GM19025 (cell line): ENCODE measurements around the gene PACRG.

Experiments
- ATAC-seq: cut with Tn5 transposase; IDR thresholded peaks from one replicate; pipeline ENCODE4 v1.9.1; 2021; ENCODE audit warnings: mild to moderate bottlenecking, low read depth, moderate library complexity; ENCODE audit not compliant: unreplicated experiment

Gene PACRG

DNA sequence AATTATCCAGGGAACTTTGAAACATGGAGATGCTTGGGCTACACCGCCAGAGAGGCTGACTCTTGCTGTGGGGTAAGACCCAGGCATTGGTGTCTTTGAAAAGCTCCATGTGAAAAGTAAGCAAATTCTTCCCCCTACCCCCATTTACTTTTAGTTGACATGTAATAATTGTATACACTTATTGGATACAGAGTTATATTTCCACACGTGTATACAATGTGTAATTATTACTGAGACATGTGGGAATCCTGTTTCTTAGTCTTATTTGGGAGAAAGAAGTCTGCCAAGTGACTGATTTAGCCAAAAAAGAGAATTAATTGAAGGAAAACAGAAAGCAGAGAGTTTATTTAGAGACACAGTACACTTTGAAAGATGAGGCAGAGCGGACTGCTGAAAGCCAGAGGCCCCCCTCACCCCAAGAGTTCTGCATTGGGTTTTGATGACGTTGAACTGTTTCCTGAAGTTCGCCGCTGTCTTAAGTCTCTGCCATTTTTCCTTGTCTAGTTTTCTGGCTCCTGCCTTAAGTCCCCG, 193.8 kb downstream of the PACRG start:
- ATAC-seq, result no peak

DNA sequence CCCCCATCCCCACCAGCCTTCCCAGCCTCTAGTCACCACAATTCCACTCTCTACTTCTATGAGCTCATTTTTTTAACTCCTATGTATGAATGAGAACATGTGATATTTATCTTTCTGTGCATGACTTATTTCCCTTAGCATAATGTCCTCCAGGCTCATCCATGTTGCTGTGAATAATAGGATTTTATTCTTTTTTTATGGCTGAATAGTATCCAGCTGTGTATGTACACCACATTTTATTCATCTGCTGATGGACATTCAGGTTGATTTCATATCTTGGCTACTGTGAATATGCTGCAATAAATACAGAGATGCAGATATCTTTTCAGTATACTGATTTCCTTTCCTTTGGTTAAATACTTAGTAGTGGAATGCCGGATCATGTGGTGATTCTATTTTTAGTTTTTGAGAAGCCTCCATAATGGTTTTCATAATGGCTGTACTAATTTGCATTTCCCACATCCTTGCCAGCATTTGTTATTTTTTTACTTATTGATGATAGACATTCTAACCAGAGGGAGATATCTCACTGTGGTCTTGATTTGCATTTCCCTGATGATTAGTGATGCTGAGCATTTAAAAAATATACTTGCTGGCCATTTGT, 194.9 kb downstream of the PACRG start:
- no peak for ATAC-seq

DNA sequence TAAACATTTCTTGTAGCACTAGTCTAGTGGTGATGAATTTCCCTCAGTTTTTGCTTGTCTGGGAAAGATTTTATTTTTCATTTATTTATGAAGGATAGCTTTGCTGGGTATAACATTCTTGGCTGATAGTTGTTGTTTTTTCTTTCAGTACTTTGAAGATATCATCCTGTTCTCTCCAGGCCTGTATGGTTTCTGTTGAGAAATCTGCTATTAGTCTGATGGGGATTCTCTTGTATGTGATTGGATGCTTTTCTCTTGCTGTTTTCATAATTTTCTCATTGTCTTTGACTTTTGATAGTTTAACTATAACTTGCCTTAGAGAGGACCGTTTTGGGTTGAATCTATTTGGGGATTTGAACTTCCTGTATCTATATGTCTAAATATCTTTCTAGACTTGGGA, 207.1 kb downstream of the PACRG start:
- ATAC-seq, result no peak

DNA sequence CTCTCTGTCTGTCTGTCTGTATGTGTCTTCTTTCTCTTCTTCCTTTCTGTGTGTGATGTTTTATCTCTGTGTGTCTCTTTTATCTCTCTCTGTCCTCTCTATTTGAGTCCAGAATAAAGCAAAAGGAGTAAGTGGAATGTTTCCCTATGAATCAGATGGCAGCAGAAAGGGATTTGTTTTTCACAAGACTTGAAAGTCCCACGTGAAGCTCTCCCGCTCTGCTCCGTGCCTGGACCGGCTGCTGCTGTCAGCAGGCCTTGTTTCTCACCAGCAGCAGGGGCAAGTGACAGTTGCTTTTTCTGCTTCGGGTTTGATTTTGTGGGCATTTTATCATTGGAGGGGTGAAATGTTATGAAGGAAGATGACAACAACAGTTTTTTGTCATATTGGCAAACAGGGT, 212.7 kb downstream of the PACRG start:
- ATAC-seq, result no peak

DNA sequence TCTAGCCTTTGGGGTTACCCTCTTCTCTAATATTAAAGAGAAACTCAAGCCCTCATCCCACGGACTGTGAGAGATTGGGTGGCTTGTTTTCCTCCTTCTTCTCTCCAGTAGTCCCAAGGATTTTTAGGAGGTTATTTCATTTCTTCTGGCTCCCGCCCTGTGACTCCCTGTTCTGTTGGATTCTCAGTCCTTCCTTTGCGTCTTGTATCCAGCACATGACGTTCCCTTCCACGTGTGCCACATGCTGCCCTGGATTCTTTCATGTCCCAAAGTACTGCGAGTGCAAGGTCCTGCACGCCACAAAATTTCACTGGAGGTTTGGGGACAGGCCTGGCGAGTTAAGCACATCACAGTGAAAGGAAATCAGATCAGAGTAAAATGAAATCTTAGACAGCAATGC, 213.4 kb downstream of the PACRG start:
- ATAC-seq, result no peak

DNA sequence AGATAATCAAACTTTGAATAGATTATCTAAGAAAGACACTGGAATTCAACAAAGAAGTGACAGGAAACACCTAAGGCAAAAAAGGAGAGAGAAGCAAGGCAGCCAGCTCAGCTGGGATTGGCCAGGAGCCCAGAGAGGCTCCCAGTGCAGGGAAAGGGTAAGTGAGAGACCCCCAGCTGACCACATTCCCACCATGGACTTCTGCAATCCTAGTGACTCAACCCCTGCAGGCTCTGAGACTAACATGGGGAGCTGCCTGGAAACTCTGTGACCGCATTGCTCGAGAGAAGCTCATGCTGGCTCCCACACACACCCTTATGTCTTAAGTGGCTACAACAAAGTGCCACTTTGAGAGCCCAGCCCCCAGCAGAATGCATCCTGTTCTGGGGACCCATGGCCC, 215.1 kb downstream of the PACRG start:
- no peak for ATAC-seq

DNA sequence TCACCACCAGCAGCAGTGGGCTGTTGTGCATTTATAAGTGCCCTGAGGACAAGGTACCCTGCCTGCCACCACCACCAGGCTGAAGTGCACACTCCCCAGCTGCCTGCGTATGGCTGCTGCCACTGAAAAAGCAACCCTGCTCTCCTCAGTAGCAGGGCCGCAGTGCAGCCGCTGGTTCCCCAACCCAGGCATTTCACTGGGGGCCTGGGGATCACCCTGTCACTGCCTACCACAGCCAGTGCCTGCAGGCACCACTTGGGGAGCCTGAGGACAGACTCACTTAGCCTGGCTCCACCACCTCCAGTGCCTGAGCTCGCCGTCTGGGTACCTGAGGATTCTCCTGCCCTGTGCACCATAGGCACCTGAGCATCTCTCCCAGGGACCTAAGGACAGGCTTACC, 215.6 kb downstream of the PACRG start:
- no peak for ATAC-seq

DNA sequence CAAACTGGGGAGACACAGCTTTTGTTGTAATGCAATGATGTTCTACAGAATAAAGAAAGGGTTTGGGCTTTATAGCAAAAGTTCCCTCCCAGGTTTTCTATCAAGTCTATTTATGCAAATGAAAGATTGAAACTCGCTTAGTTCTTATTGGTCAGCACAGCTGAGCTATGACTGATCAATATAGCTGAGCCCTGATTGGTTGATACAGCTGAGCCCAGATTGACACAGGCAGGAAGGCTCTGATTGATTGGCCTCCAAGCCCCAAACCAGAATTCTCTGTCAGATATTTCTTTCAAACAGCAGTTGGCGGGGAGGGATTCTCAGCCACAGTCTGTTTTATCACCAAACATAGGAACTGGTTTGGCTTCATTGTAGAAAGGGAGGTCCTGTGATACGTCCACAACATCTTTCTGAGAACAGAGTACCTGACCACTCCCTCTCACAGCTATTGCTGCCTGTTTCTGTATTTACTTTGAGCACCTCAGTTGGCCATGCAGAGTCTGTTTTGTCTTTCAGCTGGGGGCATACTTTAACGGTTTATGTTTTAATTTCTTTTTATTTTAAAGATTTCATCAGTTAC, 223.5 kb downstream of the PACRG start:
- ATAC-seq, result no peak

DNA sequence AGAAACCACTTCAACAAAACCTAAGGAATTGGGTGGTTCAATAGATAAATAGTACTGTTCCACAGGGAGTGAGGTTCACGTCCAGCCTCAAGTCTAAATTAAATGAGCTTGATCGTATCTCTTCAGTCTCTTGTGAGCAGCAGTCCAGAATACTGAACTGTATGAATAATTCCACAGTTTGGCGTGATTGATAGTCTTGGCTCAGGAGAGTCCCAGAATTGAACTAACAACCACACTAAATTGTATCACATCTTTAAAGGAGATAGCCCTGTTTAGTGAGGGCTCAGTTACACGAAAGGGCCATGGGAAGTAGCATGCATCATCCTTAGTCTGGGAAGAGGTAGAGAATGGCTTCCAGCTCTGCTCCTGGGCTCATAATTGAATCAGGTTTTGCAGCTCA, 224.6 kb downstream of the PACRG start:
- ATAC-seq, result no peak

DNA sequence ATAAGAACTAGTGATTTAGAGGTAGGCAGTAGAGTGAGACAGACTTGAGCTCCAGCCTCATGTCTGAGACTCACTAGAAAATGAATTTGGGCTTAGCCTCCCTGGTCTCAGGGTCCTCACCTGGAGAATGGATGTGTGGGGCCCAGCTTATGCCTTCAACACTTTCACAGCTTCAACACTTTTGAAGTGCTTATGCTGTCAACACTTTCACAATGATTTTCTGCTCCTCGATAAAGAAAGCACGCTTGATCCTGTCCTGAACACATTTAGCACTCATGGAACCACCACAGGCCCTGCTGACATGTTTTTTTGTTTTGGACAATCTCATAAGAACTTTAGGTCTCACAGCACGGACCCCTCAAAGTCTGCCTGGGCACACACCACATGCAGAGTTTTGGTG, 229.3 kb downstream of the PACRG start:
- ATAC-seq, result no peak

DNA sequence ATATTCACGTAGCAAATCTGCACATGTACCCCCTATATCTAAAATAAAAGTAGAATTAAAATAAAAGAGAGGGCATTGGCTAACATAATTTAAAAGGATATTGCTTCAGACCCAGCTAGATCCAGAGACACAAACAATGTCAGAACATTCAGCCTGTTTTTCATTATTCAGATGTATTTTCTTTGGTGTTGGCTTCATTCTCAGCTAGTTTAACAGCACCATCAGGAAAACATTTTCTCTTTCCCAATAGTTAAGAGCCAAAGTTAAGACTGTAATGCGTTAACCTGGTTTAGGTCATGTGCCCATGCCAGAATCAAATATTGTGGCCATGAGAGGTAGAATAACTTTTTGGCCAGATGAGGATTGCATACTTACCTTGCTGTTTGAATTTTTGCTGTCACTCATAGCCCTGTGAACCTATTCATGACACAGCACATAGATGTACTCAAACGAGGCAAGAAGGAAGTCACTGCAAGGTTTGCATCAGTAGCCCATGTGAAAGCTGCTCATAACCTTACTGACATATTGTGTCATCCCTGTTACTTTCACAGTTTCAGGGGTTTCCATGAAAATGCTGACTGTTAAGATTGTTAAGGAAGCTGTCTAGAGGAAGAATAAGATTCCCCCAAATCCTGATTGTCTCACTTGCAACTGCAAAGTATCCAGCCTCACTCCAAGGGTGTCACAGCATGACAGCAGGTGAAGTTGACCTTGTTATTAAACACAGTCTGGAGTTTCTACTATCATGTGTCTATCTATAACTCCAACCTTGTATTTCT, 233.1 kb downstream of the PACRG start:
- no peak for ATAC-seq

DNA sequence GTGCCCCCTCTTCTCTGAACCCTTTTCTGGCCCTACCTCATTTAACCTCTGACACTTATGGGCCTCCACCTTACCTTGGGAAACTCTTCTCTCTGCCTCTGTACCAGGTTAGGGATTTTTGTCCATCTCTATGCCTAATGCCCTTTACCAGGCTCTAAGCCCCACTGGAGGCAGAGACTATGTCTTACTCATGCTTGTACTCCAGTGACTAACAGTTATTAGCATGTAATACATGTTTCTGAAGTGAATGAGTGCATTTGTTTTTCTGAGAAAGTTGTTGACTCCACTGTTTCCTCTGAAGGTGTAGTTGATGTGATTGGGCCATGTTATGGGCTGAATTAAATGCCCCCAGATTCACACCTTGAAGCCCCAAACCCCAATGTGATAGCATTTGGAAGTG, 234.3 kb downstream of the PACRG start:
- no peak for ATAC-seq

DNA sequence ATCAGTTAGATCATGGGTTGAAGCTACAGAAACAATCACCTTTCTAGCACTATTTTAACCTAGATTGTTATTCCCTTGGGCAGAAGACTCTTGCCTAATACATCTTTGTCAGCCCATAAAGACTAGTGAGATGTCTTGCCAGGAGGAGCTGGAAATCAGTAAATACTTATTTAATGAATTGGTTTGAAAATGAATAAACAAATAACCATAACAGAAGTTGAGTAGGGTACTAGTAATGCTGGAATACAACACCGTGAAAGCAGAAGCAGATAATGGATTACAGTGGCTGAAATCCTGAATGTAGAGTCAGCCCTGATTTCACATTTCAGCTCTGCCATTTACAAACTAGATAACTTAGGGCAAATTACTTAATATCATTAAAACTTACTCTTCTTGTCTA, 236.1 kb downstream of the PACRG start:
- ATAC-seq, result no peak

DNA sequence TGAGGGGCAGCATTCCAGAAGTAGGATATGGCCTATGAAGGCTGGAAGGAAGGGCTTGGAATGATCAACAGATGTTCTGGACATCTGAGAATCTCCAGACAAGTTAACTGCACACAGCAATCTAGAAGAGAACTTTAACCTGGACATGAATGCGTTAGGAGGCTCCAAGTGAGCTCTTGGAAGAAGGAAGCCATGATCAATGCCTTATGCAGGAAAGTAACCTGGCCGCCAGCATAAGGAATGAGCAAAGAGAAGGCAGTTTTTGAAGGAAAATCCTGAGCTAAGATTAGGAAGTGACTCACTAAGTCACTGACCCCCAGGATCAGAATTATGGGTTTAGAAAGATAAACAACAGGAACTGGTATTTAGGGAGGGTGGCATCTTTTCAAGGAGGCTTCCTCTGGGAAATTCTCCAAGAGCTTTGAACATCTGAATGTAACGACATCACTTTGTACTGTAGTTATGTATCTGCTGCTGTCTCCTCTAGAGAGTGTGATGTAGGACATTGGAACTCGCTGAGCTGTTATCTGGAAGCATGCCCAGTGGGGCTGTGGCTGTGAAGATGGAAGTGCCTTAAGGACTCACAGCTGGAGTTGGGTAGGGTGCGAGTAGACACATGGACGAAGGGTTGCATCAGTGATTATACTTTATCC, 236.8 kb downstream of the PACRG start:
- ATAC-seq, result no peak

DNA sequence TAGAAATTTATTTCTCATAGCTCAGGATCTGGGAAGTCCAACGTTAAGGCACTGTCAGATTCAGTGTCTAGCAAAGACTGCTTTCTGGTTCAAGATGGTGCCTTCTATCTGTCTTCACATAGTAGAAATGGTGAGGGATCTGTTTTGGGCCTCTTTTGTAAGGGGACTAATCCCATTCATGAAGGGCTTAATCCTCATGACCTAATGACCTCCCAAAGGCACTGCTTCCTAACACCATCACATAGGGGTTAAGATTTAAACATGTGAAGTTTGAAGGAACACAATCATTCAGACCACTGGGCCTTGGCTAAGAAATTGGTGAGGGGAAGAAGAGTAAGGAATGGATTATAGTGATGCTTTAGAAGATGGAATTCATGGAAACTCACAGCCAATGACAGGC, 237.6 kb downstream of the PACRG start:
- no peak for ATAC-seq

DNA sequence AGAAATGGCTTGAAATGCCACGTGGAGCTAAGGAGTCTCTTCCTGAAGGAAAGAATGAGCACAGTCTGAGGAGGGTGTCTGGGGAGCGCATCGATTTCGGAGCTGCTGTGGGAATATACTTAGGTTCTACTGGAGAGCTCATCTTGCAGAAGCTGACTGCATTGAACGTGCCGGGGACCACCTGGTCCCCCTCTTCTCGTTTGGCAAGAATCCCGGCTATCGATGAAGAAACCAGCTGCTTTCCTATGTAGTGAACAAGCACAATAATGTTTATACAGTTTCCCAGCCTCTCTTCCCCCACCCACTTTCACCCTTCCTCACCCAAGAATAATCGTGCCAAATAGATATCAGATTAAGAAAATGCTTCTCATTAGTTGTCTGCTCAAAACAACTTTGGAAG, 242.5 kb downstream of the PACRG start:
- ATAC-seq, result no peak

DNA sequence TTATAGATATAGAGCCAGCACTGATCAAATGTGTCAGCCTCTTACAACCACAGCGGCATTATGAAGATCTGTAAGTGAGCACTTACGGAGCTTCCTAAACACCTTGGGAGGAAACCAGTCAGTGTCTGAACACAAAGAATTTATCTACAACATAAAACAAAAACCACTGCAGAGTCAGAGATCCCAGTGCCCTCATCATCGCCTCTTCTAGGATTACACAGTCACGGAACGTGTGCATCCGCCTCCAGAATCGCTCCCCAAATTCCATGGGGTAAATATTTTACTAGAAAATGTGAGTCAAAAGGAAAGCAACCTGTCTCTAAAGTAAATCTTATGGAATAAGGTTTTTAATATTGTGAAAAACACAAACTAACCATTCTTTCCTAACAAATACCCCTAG, 243.6 kb downstream of the PACRG start:
- no peak for ATAC-seq

DNA sequence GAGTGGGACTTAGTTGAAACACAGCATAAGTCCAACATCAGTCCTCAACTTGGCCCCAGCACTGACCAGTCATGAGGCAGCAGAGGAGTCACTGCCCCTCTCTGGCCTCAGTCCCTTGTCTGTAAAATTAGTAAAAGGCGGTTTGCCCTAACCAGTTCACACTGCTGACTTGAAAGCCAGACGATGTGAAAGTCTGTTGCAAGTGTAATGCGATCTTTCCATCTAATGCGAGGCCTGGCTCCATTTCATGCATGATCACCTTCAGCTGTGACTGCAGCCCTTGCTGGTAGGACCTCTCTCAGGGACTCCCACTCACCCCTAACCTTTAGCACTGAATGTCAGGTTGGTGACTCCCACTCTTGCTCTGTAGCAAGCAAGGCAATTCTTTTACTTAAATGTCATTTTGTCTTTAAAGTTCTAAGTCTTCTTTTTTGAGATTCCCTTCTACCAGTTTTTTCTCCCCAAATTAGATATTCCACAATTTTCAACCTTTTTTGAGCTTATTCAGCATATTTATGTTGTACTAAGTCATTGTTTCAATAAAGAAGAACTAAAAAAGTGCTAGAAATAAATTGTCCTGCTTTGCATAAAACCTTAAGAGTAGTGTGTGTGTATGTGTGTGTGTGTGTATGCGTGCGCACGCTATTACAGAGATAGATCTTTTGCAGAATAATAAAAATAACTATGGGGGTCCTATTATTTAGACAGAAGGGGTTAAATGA, 245.5 kb downstream of the PACRG start:
- ATAC-seq, result no peak

DNA sequence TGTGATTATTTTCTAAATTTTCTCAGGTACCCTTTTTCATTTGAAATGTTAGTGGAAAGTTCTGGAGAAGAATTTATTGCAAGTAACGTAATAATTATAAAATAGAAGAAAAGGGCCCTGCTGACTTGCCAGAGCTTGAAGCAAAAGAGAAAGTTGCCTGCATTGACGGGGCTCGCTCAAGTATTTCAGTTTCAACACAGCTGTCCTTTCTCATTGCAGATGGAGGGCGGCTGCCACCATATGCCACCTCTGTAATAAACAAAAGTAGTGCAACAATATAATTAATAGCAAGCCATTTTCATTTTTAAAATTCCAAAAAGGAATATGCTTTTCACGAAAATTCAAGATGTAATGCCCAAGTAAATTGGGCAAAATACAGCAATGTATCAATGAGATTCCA, 246.2 kb downstream of the PACRG start:
- ATAC-seq, result no peak

DNA sequence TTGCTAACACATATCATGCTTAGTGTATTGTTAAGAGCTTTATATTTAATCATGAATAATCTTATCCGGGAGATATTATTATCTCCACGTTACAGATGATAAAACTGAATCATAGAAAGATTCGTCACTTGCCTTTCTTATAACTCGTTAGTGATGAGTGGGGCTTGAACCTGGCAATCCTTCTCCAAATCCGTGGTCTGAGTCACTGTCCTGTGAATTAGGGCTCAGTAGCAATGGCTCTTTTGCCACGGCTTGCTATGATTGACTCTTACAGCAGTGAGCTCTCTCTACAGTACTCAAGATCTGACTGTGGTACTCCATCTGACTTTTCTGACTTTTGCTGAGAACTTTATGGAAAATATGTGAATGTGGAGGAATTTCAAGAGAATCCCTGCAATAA, 246.9 kb downstream of the PACRG start:
- no peak for ATAC-seq

DNA sequence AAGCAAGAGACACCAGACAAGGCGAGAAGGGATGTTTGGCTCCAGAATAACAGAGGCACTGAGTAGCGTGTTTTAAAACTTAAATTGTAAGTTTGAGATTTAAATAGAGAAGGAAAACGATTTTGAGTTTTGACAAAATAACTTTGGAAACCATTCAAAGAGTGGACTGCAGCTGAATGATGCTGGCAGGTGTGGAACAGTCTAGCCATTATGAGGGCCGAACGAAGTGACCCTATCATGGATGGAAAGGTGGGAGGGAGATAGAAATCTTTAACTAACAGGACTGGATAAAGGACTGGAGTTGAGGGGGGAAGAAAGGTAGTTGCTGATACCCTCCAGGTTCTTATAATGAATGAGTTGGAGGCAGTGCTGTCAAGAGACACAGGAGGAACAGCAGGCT, 248.4 kb downstream of the PACRG start:
- ATAC-seq, result no peak
